ENCODE data around the gene PLP2. TPM values are rescaled to one million over a fixed set of nuclear protein-coding genes. Genes with fewer than 3 reads are reported as not detected.

Gene PLP2
- total RNA-seq, 6 experiments from 2014 or later = 163 to 214 (median 178) TPM

DNA sequence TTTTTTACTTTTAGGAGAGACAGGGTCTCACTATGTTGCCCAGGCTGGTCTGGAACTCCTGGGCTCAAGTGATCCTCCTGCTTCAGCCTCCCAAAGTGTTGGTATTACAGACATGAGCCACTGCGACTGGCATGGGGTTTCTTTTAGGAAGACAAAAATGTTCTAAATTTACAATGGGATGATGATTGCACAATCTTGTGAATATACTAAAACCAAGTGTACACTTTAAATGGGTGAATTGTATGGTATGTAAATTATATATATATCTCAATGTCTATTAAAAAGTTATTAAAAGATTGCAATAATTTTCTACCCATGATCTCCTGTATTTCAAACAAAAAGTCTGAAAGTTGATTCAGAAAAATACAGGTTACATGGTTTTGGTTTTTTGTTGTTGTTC is 18.2 kb upstream of the PLP2 start:
- TF ChIP-seq, protein P1, sequence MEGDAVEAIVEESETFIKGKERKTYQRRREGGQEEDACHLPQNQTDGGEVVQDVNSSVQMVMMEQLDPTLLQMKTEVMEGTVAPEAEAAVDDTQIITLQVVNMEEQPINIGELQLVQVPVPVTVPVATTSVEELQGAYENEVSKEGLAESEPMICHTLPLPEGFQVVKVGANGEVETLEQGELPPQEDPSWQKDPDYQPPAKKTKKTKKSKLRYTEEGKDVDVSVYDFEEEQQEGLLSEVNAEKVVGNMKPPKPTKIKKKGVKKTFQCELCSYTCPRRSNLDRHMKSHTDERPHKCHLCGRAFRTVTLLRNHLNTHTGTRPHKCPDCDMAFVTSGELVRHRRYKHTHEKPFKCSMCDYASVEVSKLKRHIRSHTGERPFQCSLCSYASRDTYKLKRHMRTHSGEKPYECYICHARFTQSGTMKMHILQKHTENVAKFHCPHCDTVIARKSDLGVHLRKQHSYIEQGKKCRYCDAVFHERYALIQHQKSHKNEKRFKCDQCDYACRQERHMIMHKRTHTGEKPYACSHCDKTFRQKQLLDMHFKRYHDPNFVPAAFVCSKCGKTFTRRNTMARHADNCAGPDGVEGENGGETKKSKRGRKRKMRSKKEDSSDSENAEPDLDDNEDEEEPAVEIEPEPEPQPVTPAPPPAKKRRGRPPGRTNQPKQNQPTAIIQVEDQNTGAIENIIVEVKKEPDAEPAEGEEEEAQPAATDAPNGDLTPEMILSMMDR (IDR thresholded peaks at IDR 0.05) = no peak
- Mint-ChIP-seq H3K27ac (no peak overlapping the region), H3K4me3 (no peak overlapping the region), H3K9me3 (no peaks in the 10 kb centered on the region), H3K27me3 (ENCODE audit: insufficient read depth) (no peaks in the 10 kb centered on the region), H3K36me3 (ENCODE audit: low read depth) (no peaks in the 10 kb centered on the region), H3K4me1 (ENCODE audit: low read depth) (peaks cover 18% of the 10 kb centered on the region)
- no peak for DNase-seq

DNA sequence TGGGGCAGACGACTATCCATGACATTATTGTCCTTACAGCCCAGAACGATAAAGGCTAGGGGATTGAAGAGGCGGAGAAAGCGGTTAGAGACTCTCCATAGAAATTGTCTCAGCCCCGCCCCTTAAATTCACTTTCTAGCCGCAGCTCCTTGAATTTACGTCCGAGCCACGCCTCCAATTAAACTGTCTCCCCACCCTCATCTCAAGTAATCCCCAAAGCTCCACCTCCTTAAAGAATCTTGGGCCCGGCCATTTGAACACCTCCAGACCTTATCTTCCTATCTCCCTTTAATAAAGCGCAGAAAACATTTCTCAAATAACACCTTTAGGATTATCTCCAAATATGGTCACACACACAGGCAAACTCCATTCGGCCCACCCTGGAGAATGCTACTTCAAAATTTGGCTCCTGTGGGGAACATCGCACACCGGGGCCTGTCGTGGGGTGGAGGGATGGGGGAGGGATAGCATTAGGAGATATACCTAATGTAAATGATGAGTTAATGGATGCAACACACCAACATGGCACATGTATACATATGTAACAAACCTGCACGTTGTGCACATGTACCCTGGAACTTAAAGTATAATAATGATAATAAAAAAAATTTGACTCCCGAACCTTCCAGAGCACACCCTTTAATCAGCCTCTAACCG is 16.3 kb upstream of the PLP2 start:
- peak overlapping the region; percentile 99 for H3K27ac Mint-ChIP-seq
- peak overlapping the region; percentile 90 for H3K4me3 Mint-ChIP-seq
- H3K4me1 Mint-ChIP-seq (ENCODE audit: low read depth) = peaks cover 18% of the 10 kb centered on the region
- H3K36me3 Mint-ChIP-seq (ENCODE audit: low read depth) = no peaks in the 10 kb centered on the region
- peak; percentile 16 for DNase-seq
- no peaks in the 10 kb centered on the region for H3K9me3 Mint-ChIP-seq
- TF ChIP-seq, protein P1 (IDR thresholded peaks at IDR 0.05) = no peak
- no peaks in the 10 kb centered on the region for H3K27me3 Mint-ChIP-seq (ENCODE audit: insufficient read depth)

DNA sequence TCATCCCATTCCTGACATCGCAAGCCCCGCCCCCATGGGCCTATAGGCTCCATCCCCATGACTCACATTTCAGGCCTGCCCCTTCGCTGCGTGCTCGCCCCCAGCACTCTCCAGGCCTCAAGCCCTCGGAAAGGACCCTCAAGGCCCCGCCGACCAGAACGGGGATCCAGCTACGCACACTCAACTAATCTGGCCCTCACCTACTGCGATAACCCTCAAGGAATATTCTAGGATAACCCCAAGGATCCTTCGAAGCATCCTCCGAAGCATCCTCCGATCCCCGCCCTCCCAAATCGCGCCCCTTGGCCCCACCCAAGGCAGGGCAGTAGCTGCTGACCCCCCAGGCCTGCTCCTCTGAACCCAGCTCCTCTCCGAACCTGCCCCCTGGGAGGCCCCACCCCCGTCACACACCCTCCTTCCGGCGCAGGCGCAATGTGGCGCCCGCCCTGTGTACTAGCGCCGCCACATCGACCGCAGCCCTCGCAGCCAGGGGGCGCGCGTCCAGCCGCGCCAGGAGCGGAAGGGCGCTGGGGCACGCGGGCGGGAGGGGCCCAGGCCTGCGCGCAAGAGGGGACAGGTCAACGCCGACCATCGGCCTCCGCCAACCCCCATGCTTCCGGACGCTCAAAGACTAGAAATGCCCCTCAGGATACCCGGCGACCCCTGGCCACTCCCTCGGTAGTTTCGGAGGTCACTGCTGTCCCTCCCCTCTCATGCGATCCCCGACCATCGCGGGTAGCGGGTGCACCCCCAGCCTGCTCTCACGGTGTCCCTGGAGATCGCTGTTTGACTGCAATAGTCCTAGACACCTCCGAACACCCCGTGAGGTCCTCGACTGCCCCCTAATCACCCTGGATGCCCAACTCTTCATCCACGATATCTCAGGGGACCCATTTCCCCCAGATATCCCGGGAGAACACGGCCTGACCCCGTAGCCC is 15.5 kb upstream of the PLP2 start:
- peak overlapping the region; percentile 90 for H3K4me3 Mint-ChIP-seq
- no peaks in the 10 kb centered on the region for H3K9me3 Mint-ChIP-seq
- DNase-seq = peak; percentile 82
- H3K27me3 Mint-ChIP-seq (ENCODE audit: insufficient read depth) = no peaks in the 10 kb centered on the region
- TF ChIP-seq, protein P1 (IDR thresholded peaks at IDR 0.05) = peak; percentile 84
- H3K4me1 Mint-ChIP-seq (ENCODE audit: low read depth) = peaks cover 18% of the 10 kb centered on the region
- no peaks in the 10 kb centered on the region for H3K36me3 Mint-ChIP-seq (ENCODE audit: low read depth)
- peak overlapping the region; percentile 99 for H3K27ac Mint-ChIP-seq

DNA sequence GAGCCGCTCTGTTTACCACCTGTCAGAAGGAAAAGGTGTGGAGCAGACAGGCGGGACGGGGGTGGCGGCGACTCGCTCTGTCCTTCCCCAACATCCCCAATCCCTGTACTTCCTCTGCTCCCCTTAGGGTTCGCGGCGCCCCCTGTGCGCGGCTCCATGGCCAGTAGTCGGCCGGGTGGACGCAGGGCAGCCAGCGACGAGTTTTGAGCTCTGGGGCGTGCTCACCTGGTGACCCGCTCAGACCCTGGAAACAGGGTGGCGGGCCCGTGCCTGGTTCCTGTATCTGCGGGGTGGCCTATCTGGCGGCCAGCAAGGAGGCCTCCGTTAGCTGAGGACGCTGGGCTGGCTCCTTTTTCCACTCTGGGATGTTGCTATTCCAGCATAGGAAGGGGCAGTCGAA is 14.5 kb upstream of the PLP2 start:
- no peaks in the 10 kb centered on the region for H3K36me3 Mint-ChIP-seq (ENCODE audit: low read depth)
- no peaks in the 10 kb centered on the region for H3K27me3 Mint-ChIP-seq (ENCODE audit: insufficient read depth)
- DNase-seq = no peak
- peaks cover 18% of the 10 kb centered on the region for H3K4me1 Mint-ChIP-seq (ENCODE audit: low read depth)
- no peak overlapping the region for H3K27ac Mint-ChIP-seq
- TF ChIP-seq, protein P1 (IDR thresholded peaks at IDR 0.05) = no peak
- no peak overlapping the region for H3K4me3 Mint-ChIP-seq
- no peaks in the 10 kb centered on the region for H3K9me3 Mint-ChIP-seq

DNA sequence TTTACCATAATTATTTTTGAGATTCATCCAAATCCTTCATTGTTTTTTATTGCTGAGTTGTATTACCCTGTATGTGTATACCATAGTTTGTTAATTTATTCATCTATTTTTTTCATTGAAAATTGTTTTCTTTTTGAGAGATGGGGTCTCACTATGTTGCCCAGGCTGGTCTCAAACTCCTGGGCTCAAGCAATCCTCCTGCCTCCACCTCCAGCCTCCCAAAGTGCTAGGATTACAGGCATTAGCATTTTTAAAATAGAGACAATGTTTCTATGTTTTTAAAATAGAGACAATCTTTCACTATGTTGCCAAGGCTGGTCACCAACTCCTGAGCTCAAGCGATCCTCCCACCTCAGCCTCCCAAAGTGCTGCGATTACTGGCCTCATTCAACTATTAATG is 10.8 kb upstream of the PLP2 start:
- TF ChIP-seq, protein P1 (IDR thresholded peaks at IDR 0.05) = no peak
- H3K9me3 Mint-ChIP-seq = no peaks in the 10 kb centered on the region; the same call in 1 of the 2 replicates
- H3K27me3 Mint-ChIP-seq (ENCODE audit: insufficient read depth) = no peaks in the 10 kb centered on the region
- no peak overlapping the region for H3K4me3 Mint-ChIP-seq
- no peak for DNase-seq
- no peak overlapping the region for H3K27ac Mint-ChIP-seq
- no peaks in the 10 kb centered on the region for H3K36me3 Mint-ChIP-seq (ENCODE audit: low read depth)
- peaks cover 9% of the 10 kb centered on the region for H3K4me1 Mint-ChIP-seq (ENCODE audit: low read depth)

Measured in HFFc6 (cell line).